ENCODE results near the gene MDFI. TPM values are rescaled to one million over a fixed set of nuclear protein-coding genes. Genes with fewer than 3 reads are reported as not detected.
A peak's percentile ranks its signal among the peaks of the same experiment; 100 is the strongest.

Gene MDFI
- total and polyA plus RNA-seq, 9 of the 15 experiments (the other 6 are each of a cell fraction or from before 2014, with no cell fraction given), result not detected

- Histone ChIP-seq H3K4me1 (replicated peaks in 1 of 2; ENCODE audit: control insufficient read depth in 2 of 2, insufficient read depth in 2 of 2, low read length in 2 of 2) (peaks cover 0 to 13% of the 10 kb centered on the region in 2 experiments; a peak in 2 of 5 replicates), H2AFZ (ENCODE audit: low read depth, low read length) (no peak overlapping the region), H3K4me3 (no peak overlapping the region), H3K9me1 (ENCODE audit: control insufficient read depth, insufficient read depth, low read length) (no peaks in the 10 kb centered on the region), H3K79me2 (ENCODE audit: control insufficient read depth, insufficient read depth, low read length) (no peaks in the 10 kb centered on the region), H3K27me3 (ENCODE audit: control insufficient read depth in 2 of 2, insufficient read depth in 2 of 2, low read length in 2 of 2) (peaks cover 66 to 88% of the 10 kb centered on the region in 2 experiments), H3K27ac (ENCODE audit: extremely low read depth, low read depth, low read length) (no peak overlapping the region), H3K9ac (ENCODE audit: insufficient read depth in 1 of 2, low read depth in 2 of 2, low read length in 2 of 2) (no peak overlapping the region), H4K20me1 (replicated peaks; ENCODE audit: control insufficient read depth, insufficient read depth, low read length) (peaks cover 16% of the 10 kb centered on the region; the same call in 1 of the 2 replicates), H3K36me3 (ENCODE audit: control insufficient read depth, insufficient read depth, low read length) (no peaks in the 10 kb centered on the region), H3K9me3 (replicated peaks; ENCODE audit: control insufficient read depth, insufficient read depth, low read depth, low read length) (no peaks in the 10 kb centered on the region), H3K4me2 (ENCODE audit: insufficient read depth, low read length) (no peak overlapping the region)
- ChIA-PET CTCF (ENCODE audit: low intra/inter-chr PET ratio) (no interaction called here), POLR2A (interaction anchor here (1.4 kb wide), 1 partner anchor 11 kb away, joined by 3 read pairs; no protein-coding TSS in a partner anchor)
- TF ChIP-seq BRD9 (IDR thresholded peaks at IDR 0.05; ENCODE audit: low read depth, partially characterized antibody) (no peak), TEAD2 (tag; IDR thresholded peaks at IDR 0.05) (no peak), RBM22 (IDR thresholded peaks at IDR 0.05; ENCODE audit: low read depth, low read length, poor library complexity, severe bottlenecking) (no peak)
- DNase-seq (ENCODE audit: extremely low read depth in 1 of 4, low spot score in 3 of 4) (no peak), FAIRE-seq (no peak), ATAC-seq (no peak)
- intact Hi-C loops (cut with micrococcal nuclease), result no loop called here
- no TSS peak for BruUV-seq (replicated peaks)
- WGBS (ENCODE audit: insufficient coverage, low coverage, missing lambda C conversion rate), result 6% methylated on average over 12 of the region's 12 CpGs
- in situ Hi-C loops (cut with MboI), result no loop called here
Observed at GRCh38 chr6:41655646-41656001, 17.4 kb downstream of the MDFI start.

GRCh38 chr6:41656002-41656691 lies 17.9 kb downstream of the MDFI start:
- Histone ChIP-seq H2AFZ (ENCODE audit: low read depth, low read length) (no peak overlapping the region), H3K4me1 (replicated peaks in 1 of 2; ENCODE audit: control insufficient read depth in 2 of 2, insufficient read depth in 2 of 2, low read length in 2 of 2) (peaks cover 0 to 13% of the 10 kb centered on the region in 2 experiments; a peak in 2 of 5 replicates), H3K27me3 (ENCODE audit: control insufficient read depth in 2 of 2, insufficient read depth in 2 of 2, low read length in 2 of 2) (peaks cover 66 to 86% of the 10 kb centered on the region in 2 experiments), H4K20me1 (replicated peaks; ENCODE audit: control insufficient read depth, insufficient read depth, low read length) (peaks cover 12% of the 10 kb centered on the region; the same call in 1 of the 2 replicates), H3K36me3 (ENCODE audit: control insufficient read depth, insufficient read depth, low read length) (no peaks in the 10 kb centered on the region), H3K4me2 (ENCODE audit: insufficient read depth, low read length) (no peak overlapping the region), H3K79me2 (ENCODE audit: control insufficient read depth, insufficient read depth, low read length) (no peaks in the 10 kb centered on the region), H3K9me3 (replicated peaks; ENCODE audit: control insufficient read depth, insufficient read depth, low read depth, low read length) (no peaks in the 10 kb centered on the region), H3K9me1 (ENCODE audit: control insufficient read depth, insufficient read depth, low read length) (no peaks in the 10 kb centered on the region), H3K9ac (ENCODE audit: insufficient read depth in 1 of 2, low read depth in 2 of 2, low read length in 2 of 2) (no peak overlapping the region), H3K4me3 (no peak overlapping the region), H3K27ac (ENCODE audit: extremely low read depth, low read depth, low read length) (no peak overlapping the region)
- ATAC-seq, result no peak
- intact Hi-C loops (cut with micrococcal nuclease) (no loop called here), in situ Hi-C loops (cut with MboI) (no loop called here)
- POLR2A ChIA-PET, result interaction anchor here (1.4 kb wide), 1 partner anchor 12 kb away, joined by 3 read pairs; no protein-coding TSS in a partner anchor
- 5% methylated on average over 14 of the region's 14 CpGs for WGBS (ENCODE audit: insufficient coverage, low coverage, missing lambda C conversion rate)
- no peak for DNase-seq (ENCODE audit: extremely low read depth in 1 of 4, low spot score in 3 of 4)
- CTCF ChIA-PET (ENCODE audit: low intra/inter-chr PET ratio), result no interaction called here
- FAIRE-seq, result no peak
- no TSS peak for BruUV-seq (replicated peaks)
- TF ChIP-seq TCF3 (CRISPR knock-in tag; IDR thresholded peaks at IDR 0.05) (no peak), KLF6 (CRISPR knock-in tag; IDR thresholded peaks at IDR 0.05; ENCODE audit: borderline replicate concordance) (no peak), BRCA1 (IDR thresholded peaks at IDR 0.05) (no peak), BRCA1 (CRISPR knock-in tag; IDR thresholded peaks at IDR 0.05) (no peak), YY1 (IDR thresholded peaks at IDR 0.05; ENCODE audit: borderline replicate concordance in 1 of 3, control insufficient read depth in 1 of 3, extremely low read depth in 1 of 3, insufficient read depth in 3 of 3, insufficient read length in 1 of 3, insufficient replicate concordance in 2 of 3, low read depth in 1 of 3, low read length in 2 of 3) (no peak), TFAM (CRISPR knock-in tag; conservative IDR thresholded peaks at IDR 0.05) (no peak), THRB (CRISPR knock-in tag; conservative IDR thresholded peaks at IDR 0.05) (0 out of 2 replicates have a peak, but pooled peaks have one; percentile 27), MXD1 (CRISPR knock-in tag; IDR thresholded peaks at IDR 0.05; ENCODE audit: borderline replicate concordance, poor library complexity, severe bottlenecking) (no peak), NFYB (IDR thresholded peaks at IDR 0.05; ENCODE audit: extremely low read depth, insufficient read length) (no peak), MCM3 (IDR thresholded peaks at IDR 0.05) (0 out of 2 replicates have a peak, but pooled peaks have one; percentile 40)
